Suprapubic skin (tissue), 3 donors: ENCODE results near the gene ITLN2.
"Not testable (repeated sequence)": the region's sequence is repeated elsewhere in the genome, so short reads cannot be mapped to it uniquely, and the experiment has no call there.

Experiments
- CTCF ChIP-seq, 2 donors: fragments of 200-600 bp in 1 of 2; fragments of 450-650 bp in 1 of 2; sonication (generic) in 1 of 2; IDR thresholded peaks; one replicate each; pipeline ENCODE4 v1.5.1; 2016 to 2019; ENCODE audit warnings: antibody characterized with exemption in 2 of 2, mild to moderate bottlenecking in 1 of 2, moderate library complexity in 1 of 2
- EP300 ChIP-seq: sonication (generic); formaldehyde crosslinking; IDR thresholded peaks from one replicate; pipeline ENCODE4 v1.6.1; 2017; ENCODE audit warnings: antibody characterized with exemption
- POLR2A ChIP-seq, 2 donors: fragments of 450-650 bp; IDR thresholded peaks; one replicate each; pipeline ENCODE4 v1.6.1; 2017; ENCODE audit warnings: antibody characterized with exemption in 2 of 2, mild to moderate bottlenecking in 2 of 2, moderate library complexity in 2 of 2

GRCh38 chr1:160949216-160949880 is 5.3 kb downstream of the ITLN2 start:
- not testable (repeated sequence) for TF ChIP-seq CTCF (IDR thresholded peaks at IDR 0.05); POLR2A (IDR thresholded peaks at IDR 0.05); EP300
